GM10847 (cell line): ENCODE results near the gene RFPL2.

ENCODE experiments used
- POLR2A ChIP-seq: IDR thresholded peaks from 2 replicates; pipeline ENCODE4 v1.6.1; 2011; ENCODE audit not compliant: insufficient read length; ENCODE audit errors: extremely low read depth

Gene RFPL2

DNA sequence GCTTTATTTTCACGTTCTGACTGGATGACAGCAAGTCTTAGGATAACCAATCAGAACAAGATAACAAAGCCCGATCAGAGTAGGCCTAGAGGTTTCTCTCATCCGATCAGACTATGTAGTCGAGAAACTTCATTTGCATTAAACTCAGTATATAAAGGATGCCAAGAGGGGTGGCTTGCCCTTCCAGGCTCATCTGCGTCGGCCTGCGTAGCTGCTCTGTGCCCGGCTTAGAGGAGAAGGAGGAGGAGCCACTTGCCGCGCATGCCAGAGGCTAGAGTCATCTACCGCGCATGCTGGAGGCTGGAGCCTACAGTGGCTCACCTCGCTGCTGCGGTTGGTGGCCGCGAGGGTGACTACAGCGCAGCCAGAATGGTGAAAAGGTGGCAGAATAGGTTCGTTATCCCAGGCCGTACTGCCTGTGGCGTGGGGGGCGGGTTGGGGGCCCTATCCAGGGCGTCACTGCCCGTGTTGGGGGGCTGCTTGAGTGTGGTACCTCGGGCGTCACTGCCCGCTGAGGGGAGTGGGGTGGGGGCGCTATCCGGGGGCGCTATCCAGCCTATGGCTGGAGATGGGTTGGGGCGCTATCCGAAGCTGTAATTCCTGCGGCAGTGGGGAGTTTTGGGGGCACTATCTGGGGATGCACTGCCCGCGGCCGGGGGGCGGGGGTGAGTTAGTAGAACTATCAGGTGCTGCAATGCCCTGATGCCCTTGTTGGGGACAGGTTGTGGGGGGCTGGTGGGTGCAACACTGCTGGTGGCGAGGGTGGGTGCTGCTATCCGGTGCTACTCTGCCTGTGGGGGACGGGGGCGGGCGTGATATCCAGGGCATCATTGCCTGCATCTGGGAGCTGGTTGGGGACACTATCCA, at the start of gene RFPL2:
TSS of gene RFPL2 (minus strand) at position 218 of the 867 bp plus-strand sequence. CDS start 2,622 bp downstream, outside the sequence.
- TF ChIP-seq POLR2A: no peak

DNA sequence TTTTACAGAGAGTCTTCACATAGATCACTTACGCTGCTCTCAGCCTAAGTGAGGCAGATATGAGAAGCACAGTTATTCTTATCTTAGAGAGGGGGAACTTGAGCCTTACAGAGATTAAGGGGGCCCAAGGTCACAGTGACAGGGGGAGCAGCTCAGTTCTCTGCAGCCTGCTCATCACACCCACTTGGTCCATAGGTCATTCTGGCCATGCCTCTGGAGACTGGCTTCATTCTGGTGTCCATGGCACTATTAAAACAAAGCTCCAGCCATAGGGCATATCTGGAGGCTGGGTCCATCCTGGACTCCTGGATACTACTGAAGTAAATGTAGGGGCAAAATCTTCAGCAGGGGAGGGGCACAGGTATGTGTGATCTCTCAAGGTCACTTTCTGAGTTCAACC, 44.4 kb upstream of the RFPL2 start:
- TF ChIP-seq POLR2A: no peak

DNA sequence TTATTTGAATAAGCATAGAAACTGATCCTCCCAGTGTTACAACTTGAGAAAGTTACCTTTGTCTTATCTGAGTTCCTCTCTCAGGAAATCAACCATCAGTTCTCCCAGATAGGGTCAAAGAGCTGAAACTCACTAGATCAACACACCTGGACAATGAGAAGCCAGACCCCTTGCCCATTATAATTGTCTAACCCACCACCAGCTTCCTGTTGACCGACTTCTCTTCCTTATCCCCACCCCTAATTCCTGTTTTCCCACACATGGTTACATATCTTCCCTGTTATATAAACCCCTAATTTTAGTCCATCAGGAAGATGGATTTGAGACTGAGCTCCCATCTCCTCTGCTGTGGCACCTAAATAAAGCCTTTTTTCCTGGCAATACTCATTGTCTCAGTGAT, 43.4 kb upstream of the RFPL2 start:
- TF ChIP-seq POLR2A: no peak

DNA sequence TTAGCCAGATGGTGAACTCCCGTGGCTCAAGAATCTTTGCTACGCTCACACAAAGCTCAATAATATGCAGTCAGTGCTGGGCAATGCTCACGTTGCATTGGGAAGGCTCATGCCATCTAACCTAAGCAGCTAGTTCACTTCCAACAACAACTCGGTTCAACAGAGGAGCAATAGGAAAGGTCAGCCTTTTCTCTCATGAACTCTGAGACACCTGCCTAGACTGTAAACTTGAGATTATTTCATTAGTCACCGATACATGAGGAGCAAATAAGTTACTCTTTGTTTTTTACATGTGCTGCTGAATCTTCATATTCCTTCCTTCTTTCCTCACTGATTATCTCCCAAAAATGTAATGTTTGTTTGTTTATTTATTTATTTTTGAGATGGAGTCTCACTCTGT, 41.3 kb upstream of the RFPL2 start:
- TF ChIP-seq POLR2A: no peak

DNA sequence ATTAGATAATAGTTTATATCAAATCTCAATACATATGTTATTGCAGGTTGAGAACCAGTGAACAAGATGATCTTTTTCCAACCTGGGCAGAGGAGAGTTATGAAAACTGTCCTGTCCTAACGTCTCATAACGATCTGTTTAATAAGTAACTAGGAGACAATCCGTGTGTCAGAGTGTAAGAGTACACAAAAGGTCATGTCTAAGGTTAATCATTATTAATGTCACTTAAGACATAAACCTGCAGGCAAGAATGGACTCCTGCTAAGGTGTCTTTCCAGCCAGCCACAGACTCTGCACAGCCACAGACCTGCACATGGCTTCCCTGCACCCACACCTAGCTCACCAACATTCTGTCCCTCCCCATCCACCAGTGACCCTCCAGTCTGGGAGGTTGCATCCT, 40.2 kb upstream of the RFPL2 start:
- no peak for TF ChIP-seq POLR2A

DNA sequence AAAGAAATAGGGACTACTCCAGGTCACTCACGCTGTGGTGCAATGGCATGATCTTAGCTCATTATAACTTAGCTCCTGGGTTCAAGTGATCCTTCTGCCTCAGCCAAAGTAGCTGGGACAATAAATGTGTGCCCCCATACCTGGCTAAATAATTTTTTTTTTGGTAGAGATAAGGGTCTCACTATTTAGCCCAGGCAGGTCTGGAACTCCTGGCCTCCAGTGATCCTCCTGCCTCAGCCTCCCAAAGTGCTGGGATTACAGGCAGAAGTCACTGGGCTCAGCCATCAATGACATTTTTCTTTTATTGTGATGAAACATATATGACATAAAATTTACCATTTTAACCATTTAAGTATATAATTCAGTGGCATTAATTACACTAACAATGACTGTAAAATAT, 39.7 kb upstream of the RFPL2 start:
- no peak for TF ChIP-seq POLR2A

DNA sequence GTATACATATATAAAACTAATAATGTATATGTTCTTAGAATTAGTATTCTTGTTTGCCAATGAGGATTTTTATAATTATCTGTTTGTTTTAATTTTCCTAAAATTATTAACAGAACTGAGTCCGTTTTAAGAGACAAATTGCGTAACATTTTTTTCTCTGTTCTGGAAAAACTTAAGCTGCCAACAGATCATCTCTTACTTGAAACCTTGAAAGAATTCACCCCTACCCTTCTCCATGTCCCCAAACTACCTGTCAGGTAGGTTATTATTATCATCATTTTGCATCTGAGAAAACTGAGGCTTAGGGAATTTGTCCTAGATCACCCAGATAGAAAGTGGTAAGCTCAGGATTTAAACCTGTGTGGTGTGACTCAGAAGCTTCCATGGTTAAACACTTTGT, 35.6 kb upstream of the RFPL2 start:
- no peak for TF ChIP-seq POLR2A

DNA sequence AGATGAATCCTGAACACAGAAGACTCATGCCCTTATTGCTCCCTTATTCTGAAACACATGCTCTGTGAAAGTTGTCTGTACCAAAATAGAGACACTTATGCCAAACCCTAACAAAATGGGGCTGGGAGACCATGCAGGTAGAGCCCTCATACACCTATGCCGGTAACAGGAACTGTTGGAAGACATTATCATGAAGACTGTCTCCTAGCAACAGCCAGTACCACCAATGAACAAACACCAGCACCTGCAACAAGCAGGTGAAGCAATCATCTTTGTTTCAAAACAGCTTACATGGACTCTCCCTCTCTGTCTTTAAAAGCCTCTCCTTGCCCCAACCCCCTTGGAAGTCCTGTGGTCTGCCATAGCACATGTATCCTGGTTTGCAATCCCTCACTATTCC, 33.0 kb upstream of the RFPL2 start:
- no peak for TF ChIP-seq POLR2A

DNA sequence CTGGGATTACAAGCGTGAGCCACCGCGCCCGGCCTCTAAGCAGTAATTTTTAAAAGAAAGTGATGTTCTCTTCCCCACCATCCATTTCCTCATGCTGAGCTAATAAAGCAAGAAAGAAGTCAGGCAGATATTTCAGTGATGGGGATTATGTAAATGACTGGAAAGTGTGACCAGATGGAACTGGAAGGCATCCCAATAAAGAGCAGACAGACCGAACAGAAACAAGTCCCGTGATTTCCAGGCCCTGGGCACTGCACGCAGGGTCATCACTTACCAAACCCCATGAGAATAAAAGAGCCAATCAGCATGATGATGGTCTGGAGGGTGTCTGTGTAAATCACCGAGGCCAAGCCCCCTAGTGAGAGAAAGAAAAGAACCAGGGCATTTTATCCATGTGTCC, 32.1 kb upstream of the RFPL2 start:
- TF ChIP-seq POLR2A: no peak

DNA sequence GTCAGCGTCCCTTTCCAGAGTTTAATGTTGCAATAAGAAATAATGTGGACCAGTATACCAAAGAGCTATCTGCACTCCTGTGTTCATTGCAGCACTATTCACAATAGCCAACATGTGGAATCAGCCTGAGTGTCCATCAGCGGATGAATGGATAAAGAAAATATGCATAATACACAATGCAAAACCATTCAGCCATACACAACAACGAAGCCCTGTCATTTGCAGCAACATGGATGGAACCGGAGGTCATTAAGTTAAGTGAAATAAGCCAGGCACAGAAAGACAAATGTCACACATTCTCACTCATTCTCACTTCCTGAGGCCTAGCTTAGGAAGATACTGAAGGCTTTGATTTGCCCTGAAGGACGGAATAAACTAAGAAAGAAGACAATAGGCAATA, 28.2 kb upstream of the RFPL2 start:
- no peak for TF ChIP-seq POLR2A

DNA sequence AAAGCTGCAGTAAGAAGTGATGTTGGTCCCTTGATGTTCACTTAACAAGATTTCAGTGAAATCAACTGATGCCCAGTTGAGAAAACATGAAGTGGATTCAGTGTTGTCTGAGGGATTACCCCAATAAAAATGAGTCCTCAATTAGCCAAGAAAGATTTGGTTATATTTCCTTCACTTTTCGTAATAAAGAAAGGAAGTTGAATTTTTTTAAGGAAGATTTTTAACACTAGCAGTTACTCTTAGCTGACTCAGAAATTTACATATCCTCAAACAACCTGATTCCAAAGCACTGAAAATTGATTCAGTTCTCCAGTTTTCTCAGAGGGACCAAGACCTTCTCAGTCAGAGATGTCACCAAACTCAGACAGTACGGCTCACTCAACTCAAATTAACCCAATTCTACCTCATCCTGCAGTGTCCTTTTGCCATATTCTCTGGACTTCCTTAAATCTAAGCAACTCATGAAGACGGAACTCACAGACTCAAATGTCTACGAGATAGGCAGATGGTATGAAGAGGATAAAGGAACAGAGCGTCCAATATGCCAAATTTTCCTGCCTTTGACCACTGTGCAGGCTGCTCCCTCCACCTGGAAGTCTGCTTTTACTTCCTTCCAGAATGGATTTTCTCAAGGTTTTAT, 27.4 kb upstream of the RFPL2 start:
- TF ChIP-seq POLR2A: no peak

DNA sequence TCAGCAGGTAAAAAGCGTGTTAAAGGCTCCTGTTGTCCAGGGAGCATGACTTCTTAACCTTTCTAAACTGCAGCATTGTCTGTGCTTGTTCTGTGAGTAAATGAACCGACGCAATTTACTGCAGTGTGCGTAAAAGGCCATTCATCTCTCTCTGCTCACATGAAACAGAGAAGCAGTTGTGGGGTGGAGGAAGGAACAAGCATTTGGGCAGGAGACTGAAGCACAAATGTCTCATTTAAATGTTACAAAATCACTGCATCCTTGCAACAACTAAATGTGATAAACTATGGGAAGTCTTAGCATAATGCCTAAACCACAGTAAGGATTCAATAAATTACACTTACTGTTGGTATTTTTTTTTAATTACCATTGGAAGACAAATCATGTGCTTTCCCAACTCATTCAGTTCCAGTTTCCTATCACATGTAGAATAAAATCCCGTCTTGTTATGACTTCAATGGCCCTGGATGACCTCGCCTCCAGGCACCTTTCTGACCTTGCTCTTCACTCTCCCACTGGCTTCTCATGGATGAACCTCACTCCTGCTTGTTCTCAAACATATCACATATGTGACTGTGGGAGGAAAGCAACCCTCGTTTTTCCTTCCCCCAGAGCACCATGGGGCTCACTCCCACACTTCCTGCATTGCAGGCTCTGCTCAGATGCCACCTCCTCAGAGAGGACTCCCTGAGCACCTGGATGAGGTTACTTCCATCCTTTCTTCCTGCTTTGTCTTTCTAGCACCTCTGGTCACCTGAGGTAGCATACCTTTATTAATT, 21.6 kb upstream of the RFPL2 start:
- no peak for TF ChIP-seq POLR2A

DNA sequence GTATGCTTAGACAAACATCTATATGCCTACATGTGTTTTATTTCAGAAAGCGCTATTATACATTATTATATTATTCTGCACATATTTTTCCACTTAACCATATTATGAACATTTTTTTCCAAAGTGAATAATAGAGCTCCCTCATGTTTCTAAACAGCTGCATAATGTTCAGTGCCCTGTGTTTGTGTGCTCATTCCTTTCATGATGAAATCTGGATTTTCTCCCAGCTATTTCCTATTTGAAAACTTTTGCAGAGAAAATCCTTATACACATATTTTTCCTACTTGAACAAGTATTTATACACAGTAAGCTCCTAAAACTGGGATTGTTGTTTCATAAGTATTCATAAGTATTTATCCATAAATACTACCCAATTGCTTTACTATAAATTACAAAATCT, 18.1 kb upstream of the RFPL2 start:
- TF ChIP-seq POLR2A: no peak

DNA sequence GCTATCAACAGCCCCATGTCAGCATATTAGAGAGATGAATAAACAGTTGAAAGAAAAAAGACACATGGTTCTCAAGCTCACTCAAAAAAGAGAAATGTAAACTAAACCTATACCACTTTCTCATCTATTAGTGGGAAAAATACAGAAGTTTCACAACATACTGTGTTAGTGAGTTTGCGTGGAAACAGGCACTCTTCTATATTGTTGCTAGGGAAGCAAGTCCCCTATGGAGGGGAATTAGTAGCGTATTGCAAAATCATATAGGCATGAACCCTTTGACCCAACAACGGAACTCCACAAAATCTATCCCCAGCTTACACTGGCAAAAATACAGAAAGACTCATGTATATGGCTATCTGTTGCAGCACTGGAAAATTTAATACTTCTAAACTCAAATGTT, 14.2 kb upstream of the RFPL2 start:
- no peak for TF ChIP-seq POLR2A

DNA sequence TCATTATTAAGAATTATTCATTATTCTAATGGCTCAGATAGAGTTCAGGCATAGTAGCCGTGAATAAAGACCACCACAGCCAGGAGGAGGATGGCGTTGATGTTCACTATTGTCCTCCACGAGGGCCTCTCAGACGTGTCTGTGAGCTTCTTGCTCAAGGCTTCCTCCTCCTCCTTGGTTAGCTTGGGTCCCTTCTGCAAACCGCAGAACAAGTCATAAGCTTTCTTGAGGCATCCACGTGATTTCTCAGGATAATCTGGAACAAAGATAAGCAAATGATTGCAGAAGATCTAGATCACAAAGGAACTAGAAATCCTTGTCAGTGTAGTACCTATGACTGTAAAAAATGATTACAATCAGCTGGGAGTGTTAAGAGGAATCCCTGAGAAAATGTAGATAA, 13.6 kb upstream of the RFPL2 start:
- TF ChIP-seq POLR2A: no peak

DNA sequence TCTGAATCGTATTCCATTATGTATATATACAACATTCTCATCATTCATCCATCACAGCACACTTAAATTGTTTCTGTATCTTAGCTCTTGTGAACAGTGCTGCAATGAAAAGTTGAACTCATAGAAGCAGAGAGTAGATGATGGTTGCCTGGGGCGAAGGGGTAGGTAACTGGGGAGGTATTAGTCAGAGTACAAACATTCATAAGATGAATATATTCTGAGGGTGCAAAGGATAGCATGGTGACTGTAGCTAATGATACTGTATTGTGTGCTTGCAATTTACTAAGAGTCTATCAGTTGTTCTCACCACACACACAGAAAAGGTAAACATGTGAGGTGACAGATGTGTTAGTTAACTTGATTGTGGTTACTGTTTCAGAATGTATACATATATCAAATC, 12.6 kb upstream of the RFPL2 start:
- TF ChIP-seq POLR2A: no peak
